HG03175 (cell line): ENCODE data around the gene ATF1.
"Not testable (repeated sequence)": the region's sequence is repeated elsewhere in the genome, so short reads cannot be mapped to it uniquely, and the experiment has no call there.

ENCODE experiments used
- ATAC-seq: cut with Tn5 transposase; IDR thresholded peaks from one replicate; pipeline ENCODE4 v1.9.1; 2021; ENCODE audit warnings: mild to moderate bottlenecking, moderate library complexity; ENCODE audit not compliant: unreplicated experiment

The ATF1 gene

GRCh38 chr12:50790081-50790480 lies 26.2 kb downstream of the ATF1 start:
- ATAC-seq, result no peak

GRCh38 chr12:50799908-50800307 lies 36.0 kb downstream of the ATF1 start:
- no peak for ATAC-seq

GRCh38 chr12:50803230-50803875 lies 39.5 kb downstream of the ATF1 start:
- no peak for ATAC-seq

GRCh38 chr12:50806176-50806575 lies 42.3 kb downstream of the ATF1 start:
- ATAC-seq, result no peak

- ATAC-seq, result not testable (repeated sequence)
Observed at GRCh38 chr12:50809131-50809530, 45.2 kb downstream of the ATF1 start.

GRCh38 chr12:50814921-50815320 lies 51.0 kb downstream of the ATF1 start:
- not testable (repeated sequence) for ATAC-seq

- ATAC-seq, result no peak
Observed at GRCh38 chr12:50820177-50820576, 56.3 kb downstream of the ATF1 start.

GRCh38 chr12:50822082-50822481 lies 58.2 kb downstream of the ATF1 start:
- no peak for ATAC-seq

- not testable (repeated sequence) for ATAC-seq
Observed at GRCh38 chr12:50823724-50824123, 59.8 kb downstream of the ATF1 start.

- ATAC-seq, result no peak
Observed at GRCh38 chr12:50824914-50825313, 61.0 kb downstream of the ATF1 start.

- no peak for ATAC-seq
Observed at GRCh38 chr12:50825372-50825838, 61.5 kb downstream of the ATF1 start.

- ATAC-seq, result no peak
Observed at GRCh38 chr12:50828121-50828520, 64.2 kb downstream of the ATF1 start.

GRCh38 chr12:50828886-50829285 lies 65.0 kb downstream of the ATF1 start:
- no peak for ATAC-seq

- ATAC-seq, result not testable (repeated sequence)
Observed at GRCh38 chr12:50833801-50834200, 69.9 kb downstream of the ATF1 start.

GRCh38 chr12:50839042-50839441 lies 75.1 kb downstream of the ATF1 start:
- no peak for ATAC-seq

- no peak for ATAC-seq
Observed at GRCh38 chr12:50840809-50841487, 77.0 kb downstream of the ATF1 start.

GRCh38 chr12:50841716-50842531 lies 78.0 kb downstream of the ATF1 start:
- ATAC-seq, result no peak

GRCh38 chr12:50842637-50843493 lies 79.0 kb downstream of the ATF1 start, which contains the start of gene TMPRSS12:
TSS of gene TMPRSS12 (plus strand) at chr12:50842926. CDS start at chr12:50842965, 39 bp downstream.
- ATAC-seq, result no peak

GRCh38 chr12:50845021-50845647 lies 81.2 kb downstream of the ATF1 start:
- no peak for ATAC-seq

GRCh38 chr12:50848963-50849362 lies 85.1 kb downstream of the ATF1 start:
- no peak for ATAC-seq
